ENCODE measurements around the gene MAPK8IP3.

The MAPK8IP3 gene, protein sequence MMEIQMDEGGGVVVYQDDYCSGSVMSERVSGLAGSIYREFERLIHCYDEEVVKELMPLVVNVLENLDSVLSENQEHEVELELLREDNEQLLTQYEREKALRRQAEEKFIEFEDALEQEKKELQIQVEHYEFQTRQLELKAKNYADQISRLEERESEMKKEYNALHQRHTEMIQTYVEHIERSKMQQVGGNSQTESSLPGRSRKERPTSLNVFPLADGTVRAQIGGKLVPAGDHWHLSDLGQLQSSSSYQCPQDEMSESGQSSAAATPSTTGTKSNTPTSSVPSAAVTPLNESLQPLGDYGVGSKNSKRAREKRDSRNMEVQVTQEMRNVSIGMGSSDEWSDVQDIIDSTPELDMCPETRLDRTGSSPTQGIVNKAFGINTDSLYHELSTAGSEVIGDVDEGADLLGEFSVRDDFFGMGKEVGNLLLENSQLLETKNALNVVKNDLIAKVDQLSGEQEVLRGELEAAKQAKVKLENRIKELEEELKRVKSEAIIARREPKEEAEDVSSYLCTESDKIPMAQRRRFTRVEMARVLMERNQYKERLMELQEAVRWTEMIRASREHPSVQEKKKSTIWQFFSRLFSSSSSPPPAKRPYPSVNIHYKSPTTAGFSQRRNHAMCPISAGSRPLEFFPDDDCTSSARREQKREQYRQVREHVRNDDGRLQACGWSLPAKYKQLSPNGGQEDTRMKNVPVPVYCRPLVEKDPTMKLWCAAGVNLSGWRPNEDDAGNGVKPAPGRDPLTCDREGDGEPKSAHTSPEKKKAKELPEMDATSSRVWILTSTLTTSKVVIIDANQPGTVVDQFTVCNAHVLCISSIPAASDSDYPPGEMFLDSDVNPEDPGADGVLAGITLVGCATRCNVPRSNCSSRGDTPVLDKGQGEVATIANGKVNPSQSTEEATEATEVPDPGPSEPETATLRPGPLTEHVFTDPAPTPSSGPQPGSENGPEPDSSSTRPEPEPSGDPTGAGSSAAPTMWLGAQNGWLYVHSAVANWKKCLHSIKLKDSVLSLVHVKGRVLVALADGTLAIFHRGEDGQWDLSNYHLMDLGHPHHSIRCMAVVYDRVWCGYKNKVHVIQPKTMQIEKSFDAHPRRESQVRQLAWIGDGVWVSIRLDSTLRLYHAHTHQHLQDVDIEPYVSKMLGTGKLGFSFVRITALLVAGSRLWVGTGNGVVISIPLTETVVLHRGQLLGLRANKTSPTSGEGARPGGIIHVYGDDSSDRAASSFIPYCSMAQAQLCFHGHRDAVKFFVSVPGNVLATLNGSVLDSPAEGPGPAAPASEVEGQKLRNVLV (N-terminal part only)

GRCh38 chr16:1705688-1706385 lies at the start of gene MAPK8IP3:
TSS of gene MAPK8IP3 (plus strand) at chr16:1706195. CDS start at chr16:1706340, 145 bp downstream.
- peak; percentile 98 for DNase-seq (ENCODE audit: low read depth, low spot score)

- no peak for DNase-seq (ENCODE audit: low read depth, low spot score)
These were observed 49.0 kb upstream of the MAPK8IP3 start for GRCh38 chr16:1656808-1657617.

DNA sequence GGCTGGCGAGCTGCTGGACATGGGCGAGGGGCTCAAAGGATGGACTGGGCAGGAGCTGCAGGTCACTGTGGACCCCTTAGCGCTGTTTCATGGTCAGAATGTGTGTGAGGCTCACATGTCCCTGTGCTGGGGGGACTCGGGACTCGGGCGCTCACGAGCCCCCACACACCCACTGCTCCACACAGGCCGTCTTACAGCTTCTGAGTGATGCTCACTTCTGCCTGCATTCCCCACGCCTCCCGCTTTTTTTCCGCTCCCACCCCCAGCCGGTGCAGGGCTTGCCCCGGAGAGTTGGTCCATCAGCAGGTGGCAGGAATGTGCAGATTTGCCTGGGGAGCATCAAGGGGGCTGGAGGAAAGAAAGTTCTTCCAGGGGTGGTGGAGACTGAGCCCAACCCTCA lies 48.2 kb upstream of the MAPK8IP3 start:
- no peak for DNase-seq (ENCODE audit: low read depth, low spot score)

GRCh38 chr16:1659031-1659430 lies 47.0 kb upstream of the MAPK8IP3 start:
- DNase-seq (ENCODE audit: low read depth, low spot score), result no peak

DNA sequence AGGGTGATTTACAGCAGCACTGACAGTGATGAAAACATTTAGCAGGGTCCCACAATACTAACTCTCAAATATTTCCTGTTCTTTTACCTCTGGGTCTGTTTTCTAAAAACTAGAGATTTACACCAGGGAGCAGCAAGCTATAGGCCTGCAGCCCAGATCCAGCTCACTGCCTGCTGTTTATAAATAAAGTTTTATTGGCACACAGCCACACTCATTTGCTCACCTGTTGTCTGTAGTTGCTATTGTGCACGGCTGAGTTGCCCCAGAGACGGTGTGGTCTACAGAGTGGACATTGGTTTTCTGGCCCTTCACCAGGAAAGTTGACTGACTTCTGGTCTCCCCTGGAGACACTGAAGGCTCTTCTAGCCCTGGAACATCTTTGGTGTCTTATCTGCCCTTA lies 44.2 kb upstream of the MAPK8IP3 start:
- DNase-seq (ENCODE audit: low read depth, low spot score), result no peak

GRCh38 chr16:1662543-1662942 lies 43.5 kb upstream of the MAPK8IP3 start:
- no peak for DNase-seq (ENCODE audit: low read depth, low spot score)

GRCh38 chr16:1665829-1666228 lies 40.2 kb upstream of the MAPK8IP3 start:
- DNase-seq (ENCODE audit: low read depth, low spot score), result no peak

- DNase-seq (ENCODE audit: low read depth, low spot score), result no peak
These were observed 39.7 kb upstream of the MAPK8IP3 start for GRCh38 chr16:1666316-1666715.

DNA sequence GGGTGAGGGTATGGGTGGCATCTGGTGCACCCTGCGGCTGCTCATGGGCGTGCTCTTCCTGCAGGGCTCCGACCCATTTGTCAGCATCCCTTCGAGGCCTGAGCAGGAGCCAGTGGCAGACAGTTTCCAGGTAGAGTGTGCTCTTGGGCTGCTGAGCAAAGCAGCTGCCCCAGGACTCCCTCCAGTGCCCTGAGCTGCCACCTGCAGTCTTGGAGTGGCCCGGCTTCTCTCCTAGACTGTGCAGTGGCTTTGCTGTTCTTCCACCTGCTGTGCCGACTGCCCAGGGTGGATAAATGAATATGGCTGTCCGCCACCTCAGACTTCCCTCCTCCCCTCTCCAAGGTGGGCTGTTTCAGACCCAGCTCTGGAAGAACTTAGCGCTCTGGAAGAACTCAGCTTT lies 38.7 kb upstream of the MAPK8IP3 start:
- no peak for DNase-seq (ENCODE audit: low read depth, low spot score)

- DNase-seq (ENCODE audit: low read depth, low spot score), result no peak
These were observed 38.1 kb upstream of the MAPK8IP3 start for GRCh38 chr16:1667916-1668315.

DNA sequence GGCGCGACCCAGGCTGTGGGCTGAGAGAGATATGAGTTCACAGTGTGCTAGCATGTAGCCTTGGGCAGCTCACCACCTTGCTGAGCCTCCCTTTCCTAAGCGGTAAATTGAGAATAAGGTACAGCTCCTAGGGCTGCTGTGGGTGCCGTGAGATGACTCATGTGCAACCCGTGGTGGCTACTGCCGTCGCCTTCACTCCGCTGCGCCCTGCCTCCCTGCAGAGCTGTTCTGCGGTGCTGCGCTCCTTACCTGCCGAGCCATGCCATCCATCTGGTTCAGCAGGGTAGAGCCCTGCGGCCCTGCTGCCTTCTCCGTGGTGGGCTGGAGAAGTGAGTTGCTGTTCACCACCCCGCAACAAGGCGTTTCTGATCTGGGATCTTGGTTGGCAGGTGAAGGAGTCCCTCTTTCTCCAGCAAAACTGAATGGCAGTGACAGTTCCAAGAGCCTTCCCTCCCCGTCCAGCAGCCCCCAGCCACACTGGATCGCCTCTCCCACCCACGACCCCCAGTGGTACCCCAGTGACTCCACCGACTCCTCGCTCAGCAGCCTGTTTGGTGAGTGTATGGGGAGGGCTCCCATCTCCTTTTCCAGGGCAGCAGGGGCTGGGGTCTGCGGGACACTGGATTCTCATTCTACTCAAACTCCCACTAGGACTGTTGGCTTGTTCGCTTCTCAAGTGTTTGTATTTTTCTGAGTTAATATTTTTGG lies 37.2 kb upstream of the MAPK8IP3 start:
- DNase-seq (ENCODE audit: low read depth, low spot score), result no peak

DNA sequence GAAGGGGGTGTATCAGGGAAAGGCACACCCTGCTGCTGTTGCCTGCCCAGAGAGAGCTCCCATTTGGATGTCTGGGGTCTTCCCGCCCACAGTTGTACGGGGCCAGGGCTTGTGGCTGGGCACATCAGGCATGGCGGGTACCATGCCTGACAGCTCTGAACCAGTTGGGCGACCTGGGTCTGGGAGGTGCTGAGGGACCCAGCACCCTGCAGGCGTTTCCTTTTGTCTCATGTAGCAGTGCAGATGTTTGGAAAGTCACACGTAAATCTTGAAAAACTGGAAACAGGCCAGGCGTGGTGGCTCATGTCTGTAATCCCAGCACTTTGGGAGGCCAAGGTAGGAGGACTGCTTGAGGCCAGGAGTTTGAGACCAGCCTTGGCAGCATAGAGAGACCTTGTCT lies 36.3 kb upstream of the MAPK8IP3 start:
- DNase-seq (ENCODE audit: low read depth, low spot score), result no peak

- no peak for DNase-seq (ENCODE audit: low read depth, low spot score)
These were observed 35.6 kb upstream of the MAPK8IP3 start for GRCh38 chr16:1670371-1670770.

DNA sequence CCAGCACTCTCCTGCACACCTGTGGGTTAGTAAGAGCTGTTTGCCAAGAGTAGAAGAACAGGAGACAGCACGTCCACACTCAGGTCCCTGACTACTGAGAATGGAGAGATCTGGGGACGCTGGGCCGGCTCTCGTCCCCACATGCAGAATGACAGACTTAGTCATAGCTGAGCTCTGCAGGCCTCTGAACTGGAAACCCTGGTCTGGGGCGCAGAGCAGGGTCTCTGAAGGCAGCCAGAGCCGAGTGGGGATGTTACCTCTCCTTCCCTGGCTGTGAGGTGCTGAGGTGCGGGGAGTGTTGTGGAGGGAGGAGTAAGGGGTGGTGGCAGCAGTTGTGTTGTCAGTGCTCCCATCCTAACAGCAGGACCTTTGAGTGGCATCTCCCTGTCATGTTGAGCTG lies 35.1 kb upstream of the MAPK8IP3 start:
- no peak for DNase-seq (ENCODE audit: low read depth, low spot score)

DNA sequence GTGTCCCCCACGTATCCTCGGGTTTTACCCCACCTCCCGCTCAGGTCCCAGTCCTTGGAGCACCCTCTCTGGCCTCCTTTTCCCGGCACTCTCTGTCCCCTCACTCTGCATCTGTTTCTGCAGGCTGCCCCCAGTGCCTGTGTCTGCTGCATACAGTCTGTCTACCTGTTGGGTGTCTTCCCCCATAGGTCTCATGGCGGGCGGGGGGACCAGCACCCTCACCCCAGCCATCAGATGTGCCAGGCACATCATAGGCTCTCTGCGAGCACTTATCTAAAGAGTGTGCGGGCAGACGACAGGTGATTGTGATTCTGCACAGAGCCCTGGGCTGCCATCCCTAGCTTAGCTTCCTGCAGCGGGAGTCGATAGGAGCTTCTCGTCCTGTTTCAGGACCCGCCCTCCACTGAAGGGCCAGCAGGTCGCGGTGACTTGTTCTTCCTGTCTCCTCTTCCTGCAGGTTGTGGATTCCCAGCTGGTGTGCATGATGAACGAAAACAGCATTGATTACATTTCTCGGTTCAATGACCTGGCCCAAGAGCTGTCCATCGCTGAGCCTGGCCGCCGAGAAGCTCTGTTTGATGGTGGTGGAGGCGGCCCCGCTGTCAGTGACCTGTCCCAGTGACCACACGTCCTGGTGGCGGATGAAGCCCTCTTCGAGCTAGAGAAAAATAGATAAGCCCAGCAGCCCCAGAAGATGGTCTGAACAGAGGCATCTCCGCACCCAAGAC lies 32.4 kb upstream of the MAPK8IP3 start:
- no peak for DNase-seq (ENCODE audit: low read depth, low spot score)

DNA sequence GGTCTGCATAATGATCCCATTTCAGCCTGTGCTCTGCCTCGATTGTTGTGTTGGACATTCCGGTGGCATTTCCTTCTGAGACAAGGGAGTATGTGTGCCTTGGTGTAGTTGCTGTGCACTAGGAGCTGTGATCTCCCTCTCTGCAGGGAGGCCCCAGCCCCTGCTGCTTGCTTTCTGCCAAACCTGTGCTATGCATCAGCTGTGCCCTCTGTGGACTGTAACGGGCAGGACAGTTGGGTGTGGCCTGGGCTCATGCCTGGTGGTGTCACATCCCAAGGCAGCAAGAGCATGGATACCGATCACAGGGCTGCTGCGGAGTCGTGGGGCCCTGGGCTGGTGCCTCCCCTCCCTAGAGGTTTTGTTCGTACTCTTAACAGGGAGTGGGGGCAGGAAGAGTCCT lies 31.7 kb upstream of the MAPK8IP3 start:
- no peak for DNase-seq (ENCODE audit: low read depth, low spot score)

- DNase-seq (ENCODE audit: low read depth, low spot score), result peak; percentile 30
These were observed 31.0 kb upstream of the MAPK8IP3 start for GRCh38 chr16:1674751-1675664.

GRCh38 chr16:1676661-1677060 lies 29.3 kb upstream of the MAPK8IP3 start:
- DNase-seq (ENCODE audit: low read depth, low spot score), result no peak
